HUES64 (cell line): ENCODE measurements around the gene FAM53B.
A peak's percentile ranks its signal among the peaks of the same experiment; 100 is the strongest.

ENCODE experiments used
- H3K27ac ChIP-seq: 2 replicates; pipeline ENCODE4 v1.7.0; 2013; ENCODE audit warnings: low read depth, low read length, inconsistent platforms
- H3K27me3 ChIP-seq: 2 replicates; pipeline ENCODE4 v1.6.1; 2013; ENCODE audit warnings: mild to moderate bottlenecking, low read length; ENCODE audit not compliant: insufficient read depth
- H3K36me3 ChIP-seq: 2 replicates; pipeline ENCODE4 v1.6.1; 2013; ENCODE audit warnings: mild to moderate bottlenecking, low read length; ENCODE audit not compliant: insufficient read depth
- H3K4me1 ChIP-seq: 2 replicates; pipeline ENCODE4 v1.6.1; 2013; ENCODE audit warnings: mild to moderate bottlenecking, low read length, moderate library complexity; ENCODE audit not compliant: insufficient read depth
- H3K4me3 ChIP-seq: 2 replicates; pipeline ENCODE4 v1.5.1; 2013; ENCODE audit warnings: mild to moderate bottlenecking, low read length, moderate library complexity
- H3K9ac ChIP-seq: 2 replicates; pipeline ENCODE4 v1.6.1; 2013; ENCODE audit warnings: mild to moderate bottlenecking, low read depth, low read length
- H3K9me3 ChIP-seq: 2 replicates; pipeline ENCODE4 v1.6.1; 2013; ENCODE audit warnings: low read depth, low read length; ENCODE audit not compliant: insufficient read depth
- WGBS: fragments of 150-250, 120-280 bp; methylation state at CpG from one replicate; pipeline ENCODE4 v1.1.7; 2013; ENCODE audit warnings: missing lambda C conversion rate; 5-methylcytosine and 5-hydroxymethylcytosine counted together

Gene FAM53B

GRCh38 chr10:124674768-124675222 lies 69.4 kb downstream of the FAM53B start:
- H3K36me3 ChIP-seq = no peaks in the 10 kb centered on the region
- WGBS = 95% methylated on average over 9 of the region's 9 CpGs
- no peaks in the 10 kb centered on the region for H3K9me3 ChIP-seq
- no peak overlapping the region for H3K27ac ChIP-seq
- H3K27me3 ChIP-seq = no peaks in the 10 kb centered on the region
- no peak overlapping the region for H3K9ac ChIP-seq
- peaks cover 24% of the 10 kb centered on the region; the same call in 1 of the 2 replicates for H3K4me1 ChIP-seq
- no peak overlapping the region for H3K4me3 ChIP-seq

- H3K27me3 ChIP-seq = no peaks in the 10 kb centered on the region
- peak overlapping the region; percentile 18; the same call in 1 of the 2 replicates for H3K27ac ChIP-seq
- 88% methylated on average over 16 of the region's 16 CpGs for WGBS
- no peaks in the 10 kb centered on the region for H3K36me3 ChIP-seq
- H3K9me3 ChIP-seq = no peaks in the 10 kb centered on the region
- H3K4me3 ChIP-seq = no peak overlapping the region
- H3K4me1 ChIP-seq = peaks cover 19% of the 10 kb centered on the region; the same call in 1 of the 2 replicates
- no peak overlapping the region for H3K9ac ChIP-seq
Measured at GRCh38 chr10:124672181-124672638, 72.0 kb downstream of the FAM53B start.

- Histone ChIP-seq H3K9me3 (no peaks in the 10 kb centered on the region), H3K27me3 (no peaks in the 10 kb centered on the region), H3K27ac (no peak overlapping the region), H3K4me1 (peaks cover 15% of the 10 kb centered on the region; the same call in 1 of the 2 replicates), H3K36me3 (no peaks in the 10 kb centered on the region), H3K9ac (no peak overlapping the region), H3K4me3 (no peak overlapping the region)
- WGBS = 79% methylated on average over 8 of the region's 8 CpGs
Measured at GRCh38 chr10:124671486-124672075, 72.6 kb downstream of the FAM53B start.

GRCh38 chr10:124670849-124671248 lies 73.3 kb downstream of the FAM53B start:
- Histone ChIP-seq H3K36me3 (no peaks in the 10 kb centered on the region), H3K27me3 (no peaks in the 10 kb centered on the region), H3K9me3 (no peaks in the 10 kb centered on the region), H3K27ac (no peak overlapping the region), H3K9ac (no peak overlapping the region), H3K4me1 (peaks cover 15% of the 10 kb centered on the region; the same call in 1 of the 2 replicates), H3K4me3 (no peak overlapping the region)
- 91% methylated on average over 13 of the region's 13 CpGs for WGBS

- 94% methylated on average over 23 of the region's 23 CpGs for WGBS
- Histone ChIP-seq H3K27me3 (no peaks in the 10 kb centered on the region), H3K36me3 (no peaks in the 10 kb centered on the region), H3K4me3 (no peak overlapping the region), H3K9ac (no peak overlapping the region), H3K4me1 (peaks cover 15% of the 10 kb centered on the region; the same call in 1 of the 2 replicates), H3K9me3 (no peaks in the 10 kb centered on the region), H3K27ac (no peak overlapping the region)
Measured at GRCh38 chr10:124669824-124670654, 74.1 kb downstream of the FAM53B start.

GRCh38 chr10:124669141-124669823 lies 74.9 kb downstream of the FAM53B start:
- no peaks in the 10 kb centered on the region for H3K36me3 ChIP-seq
- H3K9me3 ChIP-seq = no peaks in the 10 kb centered on the region
- peaks cover 15% of the 10 kb centered on the region; the same call in 1 of the 2 replicates for H3K4me1 ChIP-seq
- no peak overlapping the region for H3K9ac ChIP-seq
- no peak overlapping the region for H3K27ac ChIP-seq
- H3K4me3 ChIP-seq = no peak overlapping the region
- WGBS = 96% methylated on average over 20 of the region's 20 CpGs
- no peaks in the 10 kb centered on the region for H3K27me3 ChIP-seq

- no peak overlapping the region for H3K27ac ChIP-seq
- no peak overlapping the region for H3K4me3 ChIP-seq
- H3K9ac ChIP-seq = no peak overlapping the region
- no peaks in the 10 kb centered on the region for H3K36me3 ChIP-seq
- no peaks in the 10 kb centered on the region for H3K27me3 ChIP-seq
- H3K9me3 ChIP-seq = no peaks in the 10 kb centered on the region
- WGBS = 94% methylated on average over 11 of the region's 11 CpGs
- H3K4me1 ChIP-seq = peaks cover 15% of the 10 kb centered on the region; the same call in 1 of the 2 replicates
Measured at GRCh38 chr10:124668517-124669051, 75.6 kb downstream of the FAM53B start.

GRCh38 chr10:124667425-124668345 lies 76.5 kb downstream of the FAM53B start:
- H3K9me3 ChIP-seq = no peaks in the 10 kb centered on the region
- H3K27me3 ChIP-seq = no peaks in the 10 kb centered on the region
- H3K4me1 ChIP-seq = peaks cover 14% of the 10 kb centered on the region; the same call in 1 of the 2 replicates
- WGBS = 86% methylated on average over 15 of the region's 15 CpGs
- H3K9ac ChIP-seq = no peak overlapping the region
- no peak overlapping the region for H3K4me3 ChIP-seq
- no peaks in the 10 kb centered on the region; the same call in 1 of the 2 replicates for H3K36me3 ChIP-seq
- no peak overlapping the region for H3K27ac ChIP-seq

GRCh38 chr10:124666494-124666893 lies 77.7 kb downstream of the FAM53B start:
- H3K27me3 ChIP-seq = no peaks in the 10 kb centered on the region
- peaks cover 4% of the 10 kb centered on the region; the same call in 1 of the 2 replicates for H3K4me1 ChIP-seq
- no peak overlapping the region for H3K4me3 ChIP-seq
- H3K9me3 ChIP-seq = no peaks in the 10 kb centered on the region
- no peaks in the 10 kb centered on the region; the same call in 1 of the 2 replicates for H3K36me3 ChIP-seq
- H3K9ac ChIP-seq = no peak overlapping the region
- WGBS = 93% methylated on average over 10 of the region's 10 CpGs
- no peak overlapping the region for H3K27ac ChIP-seq

- Histone ChIP-seq H3K27ac (no peak overlapping the region), H3K9ac (no peak overlapping the region), H3K4me1 (no peaks in the 10 kb centered on the region), H3K27me3 (no peaks in the 10 kb centered on the region), H3K9me3 (no peaks in the 10 kb centered on the region), H3K4me3 (no peak overlapping the region), H3K36me3 (no peaks in the 10 kb centered on the region; the same call in 1 of the 2 replicates)
- 89% methylated on average over 3 of the region's 3 CpGs for WGBS
Measured at GRCh38 chr10:124665980-124666379, 78.2 kb downstream of the FAM53B start.
